HS-5 (cell line): ENCODE results near the gene TF.
"Not testable (repeated sequence)": the region's sequence is repeated elsewhere in the genome, so short reads cannot be mapped to it uniquely, and the experiment has no call there.

Experiments used
- DNase-seq: peaks from one replicate; pipeline ENCODE4 v3.0.0-alpha.2; 2012; ENCODE audit warnings: low read depth

The TF gene

GRCh38 chr3:133765256-133765655, 19.1 kb downstream of the TF start:
- DNase-seq, result no peak

- DNase-seq, result no peak
Measured at GRCh38 chr3:133767607-133768006, 21.4 kb downstream of the TF start.

GRCh38 chr3:133769536-133769935, 23.3 kb downstream of the TF start:
- DNase-seq, result no peak

GRCh38 chr3:133773732-133774131, 27.5 kb downstream of the TF start:
- no peak for DNase-seq

- DNase-seq, result no peak
Measured at GRCh38 chr3:133775309-133775708, 29.1 kb downstream of the TF start.

- DNase-seq, result no peak
Measured at GRCh38 chr3:133775835-133776234, 29.6 kb downstream of the TF start.

GRCh38 chr3:133776794-133777438, 30.7 kb downstream of the TF start:
- DNase-seq, result no peak

- DNase-seq, result no peak
Measured at GRCh38 chr3:133777807-133778568, 31.8 kb downstream of the TF start.

GRCh38 chr3:133779626-133780203, 33.5 kb downstream of the TF start:
- DNase-seq, result no peak

- not testable (repeated sequence) for DNase-seq
Measured at GRCh38 chr3:133780756-133781155, 34.6 kb downstream of the TF start.

GRCh38 chr3:133781570-133781969, 35.4 kb downstream of the TF start:
- DNase-seq, result no peak

GRCh38 chr3:133782454-133782853, 36.3 kb downstream of the TF start:
- no peak for DNase-seq

GRCh38 chr3:133783762-133784161, 37.6 kb downstream of the TF start:
- DNase-seq, result no peak

GRCh38 chr3:133788024-133788423, 41.8 kb downstream of the TF start:
- DNase-seq, result no peak

- DNase-seq, result no peak
Measured at GRCh38 chr3:133792171-133792763, 46.1 kb downstream of the TF start.

GRCh38 chr3:133797396-133798105, 51.4 kb downstream of the TF start:
- DNase-seq, result no peak

- no peak for DNase-seq
Measured at GRCh38 chr3:133799794-133800585, 53.8 kb downstream of the TF start.

- DNase-seq, result no peak
Measured at GRCh38 chr3:133803469-133803868, 57.3 kb downstream of the TF start.

GRCh38 chr3:133804896-133805295, 58.7 kb downstream of the TF start:
- DNase-seq, result no peak

- no peak for DNase-seq
Measured at GRCh38 chr3:133805384-133805701, 59.1 kb downstream of the TF start.

- peak; percentile 72 for DNase-seq
Measured at GRCh38 chr3:133805702-133806475, 59.7 kb downstream of the TF start, which contains the start of gene SRPRB. Gene SRPRB, plus strand, starts transcription at chr3:133805815. Its CDS starts 34 bp downstream, at chr3:133805849.
